Omental fat pad (tissue), 4 donors: Measurements from ENCODE around the gene HTR6. TPM values are rescaled to one million over a fixed set of nuclear protein-coding genes. Genes with fewer than 3 reads are reported as not detected.
"Not testable (repeated sequence)": the region's sequence is repeated elsewhere in the genome, so short reads cannot be mapped to it uniquely, and the experiment has no call there.

Experiments used
- ATAC-seq: fragments of 150-250 bp; one replicate; pipeline ENCODE4 v1.9.1; 2016; ENCODE audit warnings: mild to moderate bottlenecking, moderate library complexity; ENCODE audit not compliant: low FRiP score
- DNase-seq: peaks from one replicate; pipeline ENCODE4 v3.0.0-alpha.2; 2019; ENCODE audit warnings: low spot score
- CTCF ChIP-seq, 3 donors: fragments of 450-650 bp; IDR thresholded peaks; one replicate each; pipeline ENCODE4 v1.5.1; 2016 to 2017; ENCODE audit warnings: antibody characterized with exemption in 3 of 3, mild to moderate bottlenecking in 3 of 3, moderate library complexity in 2 of 3
- total RNA-seq, 4 donors: library from RNA; depleted of rRNA; stranded (reverse); fragments of >200 nt; gene quantifications; one replicate each; pipeline ENCODE4 v1.1.0, GENCODE V29; 2016

HTR6 gene
- total RNA-seq, 4 donors from 2014 or later: not detected

- DNase-seq: no peak
- TF ChIP-seq CTCF (IDR thresholded peaks at IDR 0.05): no peak
- no peak for ATAC-seq
These were observed 33.8 kb upstream of the HTR6 start for GRCh38 chr1:19630720-19631395.

GRCh38 chr1:19632211-19632610 is 32.5 kb upstream of the HTR6 start:
- ATAC-seq (no peak), DNase-seq (no peak)
- no peak for TF ChIP-seq CTCF (IDR thresholded peaks at IDR 0.05)

- no peak for ATAC-seq
- TF ChIP-seq CTCF (IDR thresholded peaks at IDR 0.05): no peak
- no peak for DNase-seq
These were observed 31.6 kb upstream of the HTR6 start for GRCh38 chr1:19633106-19633505.

- ATAC-seq: not testable (repeated sequence)
These were observed 29.6 kb upstream of the HTR6 start for GRCh38 chr1:19635064-19635463.

GRCh38 chr1:19635646-19636045 is 29.0 kb upstream of the HTR6 start:
- no peak for DNase-seq
- TF ChIP-seq CTCF (IDR thresholded peaks at IDR 0.05): no peak
- no peak for ATAC-seq

More at GRCh38 chr1:19635064-19635463, 29.6 kb upstream of the HTR6 start:
- not testable (repeated sequence) for DNase-seq

GRCh38 chr1:19636065-19636464 is 28.6 kb upstream of the HTR6 start:
- TF ChIP-seq CTCF (IDR thresholded peaks at IDR 0.05): no peak
- ATAC-seq (no peak), DNase-seq (no peak)

- DNase-seq, ATAC-seq: not testable (repeated sequence)
These were observed 27.9 kb upstream of the HTR6 start for GRCh38 chr1:19636749-19637148.

GRCh38 chr1:19637606-19638005 is 27.1 kb upstream of the HTR6 start:
- no peak for DNase-seq
- no peak for TF ChIP-seq CTCF (IDR thresholded peaks at IDR 0.05)
- no peak for ATAC-seq

GRCh38 chr1:19639228-19639627 is 25.4 kb upstream of the HTR6 start:
- not testable (repeated sequence) for ATAC-seq, DNase-seq
